ENCODE measurements around the gene FAM229A.

The FAM229A gene

GRCh38 chr1:32334864-32335534 lies 27.3 kb downstream of the FAM229A start:
- peaks cover 28 to 31% (median 28%) of the 10 kb centered on the region in 3 donors for H3K36me3 ChIP-seq
- intact Hi-C loops (cut with DNase I; ENCODE audit: low total_unique reads): no loop called here
- TF ChIP-seq CTCF (IDR thresholded peaks at IDR 0.05): peak; percentile 44 to 59
- peaks cover 0 to 12% of the 10 kb centered on the region in 2 donors for H3K27me3 ChIP-seq
- peak overlapping the region in 1 of 2 donors; percentile 11 for H3K27ac ChIP-seq
- no peaks in the 10 kb centered on the region for H3K9me3 ChIP-seq
- no peak for DNase-seq
- H3K4me1 ChIP-seq: peaks cover 0 to 37% (median 21%) of the 10 kb centered on the region in 4 donors
- H3K4me3 ChIP-seq: peak overlapping the region; percentile 55 to 78

GRCh38 chr1:32334274-32334861 lies 27.9 kb downstream of the FAM229A start:
- Histone ChIP-seq H3K9me3 (no peaks in the 10 kb centered on the region), H3K4me1 (peaks cover 0 to 37% (median 21%) of the 10 kb centered on the region in 4 donors), H3K27me3 (peaks cover 0 to 12% of the 10 kb centered on the region in 2 donors), H3K27ac (no peak overlapping the region), H3K36me3 (peaks cover 34 to 38% (median 35%) of the 10 kb centered on the region in 3 donors), H3K4me3 (no peak overlapping the region)
- intact Hi-C loops (cut with DNase I; ENCODE audit: low total_unique reads): no loop called here
- DNase-seq: no peak
- no peak for TF ChIP-seq CTCF (IDR thresholded peaks at IDR 0.05)

GRCh38 chr1:32333251-32333963 lies 28.9 kb downstream of the FAM229A start:
- Histone ChIP-seq H3K4me1 (peaks cover 0 to 37% (median 21%) of the 10 kb centered on the region in 4 donors), H3K36me3 (peaks cover 42 to 47% (median 44%) of the 10 kb centered on the region in 3 donors), H3K27ac (no peak overlapping the region)

GRCh38 chr1:32332290-32333079 lies 29.8 kb downstream of the FAM229A start:
- Histone ChIP-seq H3K4me3 (no peak overlapping the region), H3K4me1 (peaks cover 0 to 30% (median 21%) of the 10 kb centered on the region in 4 donors), H3K36me3 (peaks cover 48 to 57% (median 51%) of the 10 kb centered on the region in 3 donors), H3K9me3 (no peaks in the 10 kb centered on the region), H3K27ac (no peak overlapping the region), H3K27me3 (peaks cover 0 to 12% of the 10 kb centered on the region in 2 donors)
- DNase-seq: no peak
- TF ChIP-seq CTCF (IDR thresholded peaks at IDR 0.05): no peak
- intact Hi-C loops (cut with DNase I; ENCODE audit: low total_unique reads): no loop called here

More at GRCh38 chr1:32333251-32333963, 28.9 kb downstream of the FAM229A start:
- Histone ChIP-seq H3K9me3 (no peaks in the 10 kb centered on the region), H3K27me3 (peaks cover 0 to 12% of the 10 kb centered on the region in 2 donors), H3K4me3 (no peak overlapping the region)
- TF ChIP-seq CTCF (IDR thresholded peaks at IDR 0.05): no peak
- intact Hi-C loops (cut with DNase I; ENCODE audit: low total_unique reads): no loop called here
- DNase-seq: no peak

- no peak for DNase-seq
- no peaks in the 10 kb centered on the region for H3K9me3 ChIP-seq
- no peak for TF ChIP-seq CTCF (IDR thresholded peaks at IDR 0.05)
- H3K4me3 ChIP-seq: no peak overlapping the region
- peaks cover 0 to 21% (median 19%) of the 10 kb centered on the region in 4 donors for H3K4me1 ChIP-seq
- peaks cover 58 to 66% (median 60%) of the 10 kb centered on the region in 3 donors for H3K36me3 ChIP-seq
- intact Hi-C loops (cut with DNase I; ENCODE audit: low total_unique reads): no loop called here
- H3K27ac ChIP-seq: no peak overlapping the region
- peaks cover 0 to 12% of the 10 kb centered on the region in 2 donors for H3K27me3 ChIP-seq
These were observed 30.7 kb downstream of the FAM229A start for GRCh38 chr1:32331549-32331948.
